GM18508 (cell line): ENCODE data around the gene RLN1.
A peak's percentile ranks its signal among the peaks of the same experiment; 100 is the strongest.
"Not testable (repeated sequence)": the region's sequence is repeated elsewhere in the genome, so short reads cannot be mapped to it uniquely, and the experiment has no call there.

Source experiments
- ATAC-seq: cut with Tn5 transposase; IDR thresholded peaks from one replicate; pipeline ENCODE4 v1.9.1; 2021; ENCODE audit warnings: moderate number of reproducible peaks; ENCODE audit not compliant: insufficient read depth, unreplicated experiment

The RLN1 gene, protein sequence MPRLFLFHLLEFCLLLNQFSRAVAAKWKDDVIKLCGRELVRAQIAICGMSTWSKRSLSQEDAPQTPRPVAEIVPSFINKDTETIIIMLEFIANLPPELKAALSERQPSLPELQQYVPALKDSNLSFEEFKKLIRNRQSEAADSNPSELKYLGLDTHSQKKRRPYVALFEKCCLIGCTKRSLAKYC

GRCh38 chr9:5338992-5339981 is at the start of gene RLN1:
RLN1 (minus strand) TSS chr9:5339876; CDS start chr9:5339746, 130 bp downstream.
- peak; percentile 62 for ATAC-seq

GRCh38 chr9:5389109-5389732 is 49.5 kb upstream of the RLN1 start:
- peak; percentile 83 for ATAC-seq

DNA sequence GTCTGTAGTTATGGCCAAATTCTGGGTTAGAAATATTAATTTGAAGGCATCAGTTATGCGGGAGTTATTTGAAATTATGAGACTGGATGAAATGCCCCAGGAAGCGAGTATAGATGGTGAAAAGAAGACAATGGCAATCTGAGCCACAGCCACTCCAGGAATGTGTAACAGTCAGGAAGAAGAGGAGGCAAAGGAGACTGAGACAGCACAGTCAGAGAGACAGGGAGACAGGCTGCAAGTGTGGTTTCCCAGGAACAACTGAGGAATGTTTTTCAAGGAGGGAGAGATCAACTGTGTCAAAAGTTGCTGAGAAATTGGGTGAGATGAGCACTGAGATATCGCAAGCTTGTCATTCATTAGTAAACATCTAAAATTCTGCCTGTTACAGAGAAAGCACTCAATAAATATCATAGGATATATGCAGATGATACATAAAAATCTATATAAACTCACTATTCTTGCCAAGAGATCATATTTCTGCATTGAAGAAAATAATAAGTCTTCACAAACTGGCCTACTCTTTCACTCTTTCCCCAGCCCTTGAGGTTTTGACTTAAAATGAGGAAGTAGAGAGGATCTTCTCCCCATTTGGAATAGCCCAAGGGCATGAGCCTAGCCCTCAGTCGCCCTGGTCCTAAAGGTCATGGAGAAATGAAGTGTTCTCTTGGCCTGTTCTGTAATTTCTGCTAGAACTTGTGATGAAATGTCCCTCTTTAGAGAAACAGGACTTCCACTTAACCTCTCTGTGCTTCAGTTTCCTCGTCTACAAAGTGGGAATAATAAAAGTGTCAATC is 48.5 kb upstream of the RLN1 start:
- ATAC-seq = no peak

- no peak for ATAC-seq
Measured at GRCh38 chr9:5384436-5384835, 44.8 kb upstream of the RLN1 start.

- ATAC-seq = no peak
Measured at GRCh38 chr9:5382479-5382878, 42.8 kb upstream of the RLN1 start.

DNA sequence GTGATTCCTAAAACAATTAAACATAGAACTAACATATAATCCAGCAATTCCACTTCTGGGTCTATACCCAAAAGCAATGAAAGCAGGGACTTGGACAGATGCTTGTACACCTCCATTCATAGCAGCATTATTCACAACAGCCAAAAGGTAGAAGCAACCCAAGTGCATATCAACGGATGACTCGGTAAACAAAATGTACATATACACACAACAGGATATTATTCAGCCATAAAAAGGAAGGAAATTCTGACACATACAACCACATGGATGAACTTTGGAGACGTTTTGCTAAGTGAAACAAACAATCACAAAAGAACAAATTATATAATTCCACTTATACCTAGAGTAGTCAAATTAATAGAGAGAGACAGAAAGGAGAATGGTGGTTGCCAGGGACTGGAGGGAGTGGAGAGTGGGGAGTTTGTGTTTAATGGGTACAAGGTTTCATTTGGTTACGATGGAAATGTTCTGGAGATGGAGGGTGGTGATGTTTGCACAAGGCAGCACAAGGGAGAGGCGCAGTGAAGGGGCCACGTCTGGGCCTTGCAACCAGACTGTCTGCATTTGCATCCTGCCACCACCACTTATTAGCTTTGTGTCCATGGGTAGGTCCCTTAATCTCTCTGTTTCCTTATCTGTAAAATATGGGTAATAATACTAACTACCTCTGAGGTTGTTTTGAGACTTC is 36.3 kb upstream of the RLN1 start:
- no peak for ATAC-seq

- no peak for ATAC-seq
Measured at GRCh38 chr9:5375091-5375490, 35.4 kb upstream of the RLN1 start.

GRCh38 chr9:5364294-5365024 is 24.8 kb upstream of the RLN1 start:
- ATAC-seq = peak; percentile 95

DNA sequence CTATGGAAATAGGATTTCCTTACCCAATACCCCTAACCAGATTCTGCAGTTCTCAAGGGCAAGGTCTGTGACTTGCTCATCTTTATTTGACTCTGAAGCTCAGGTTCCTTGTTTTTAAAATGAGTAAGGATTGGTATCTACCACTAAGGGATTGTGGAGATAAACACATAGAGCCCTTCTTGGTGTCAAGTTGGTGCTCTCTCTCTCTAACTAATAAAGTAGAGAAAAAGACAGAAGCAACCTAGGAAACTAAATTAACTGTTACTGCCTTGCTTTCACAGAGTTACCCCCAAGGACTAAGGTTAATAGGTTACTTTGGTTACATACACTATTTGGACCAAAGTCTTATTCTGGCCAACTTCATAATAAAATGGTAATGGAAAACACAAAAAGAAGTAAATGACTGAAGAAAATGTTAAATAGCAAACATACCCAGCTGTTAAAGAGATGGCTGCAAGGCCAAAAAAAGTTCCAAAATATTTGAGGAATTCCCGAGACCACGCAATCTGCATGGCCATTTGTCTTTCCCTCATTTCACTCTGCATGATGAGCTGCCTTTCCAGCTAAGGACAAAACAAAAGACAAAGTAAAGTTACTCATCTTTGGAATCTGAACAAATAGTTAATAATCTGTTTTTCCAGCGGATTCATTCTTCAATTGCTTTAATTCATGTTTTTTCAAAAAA is 21.8 kb upstream of the RLN1 start:
- no peak for ATAC-seq

DNA sequence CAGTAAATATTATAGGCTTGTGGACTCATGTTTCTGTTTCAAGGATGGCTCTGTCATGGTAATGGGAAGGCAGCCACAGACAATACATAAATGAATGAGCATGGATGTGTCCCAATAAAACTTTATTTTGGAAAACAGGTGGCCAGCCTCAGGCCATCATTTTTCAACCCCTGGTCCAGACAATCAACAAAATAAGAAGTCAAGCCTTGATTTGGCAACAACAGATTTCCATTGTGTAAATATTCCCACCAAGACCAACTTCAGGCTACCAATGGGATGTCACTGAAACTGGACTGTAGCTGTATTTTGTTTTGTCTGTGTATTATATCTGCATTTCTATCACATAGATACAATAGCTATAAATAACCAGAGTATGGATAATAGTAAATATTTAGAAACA is 20.7 kb upstream of the RLN1 start:
- no peak for ATAC-seq

DNA sequence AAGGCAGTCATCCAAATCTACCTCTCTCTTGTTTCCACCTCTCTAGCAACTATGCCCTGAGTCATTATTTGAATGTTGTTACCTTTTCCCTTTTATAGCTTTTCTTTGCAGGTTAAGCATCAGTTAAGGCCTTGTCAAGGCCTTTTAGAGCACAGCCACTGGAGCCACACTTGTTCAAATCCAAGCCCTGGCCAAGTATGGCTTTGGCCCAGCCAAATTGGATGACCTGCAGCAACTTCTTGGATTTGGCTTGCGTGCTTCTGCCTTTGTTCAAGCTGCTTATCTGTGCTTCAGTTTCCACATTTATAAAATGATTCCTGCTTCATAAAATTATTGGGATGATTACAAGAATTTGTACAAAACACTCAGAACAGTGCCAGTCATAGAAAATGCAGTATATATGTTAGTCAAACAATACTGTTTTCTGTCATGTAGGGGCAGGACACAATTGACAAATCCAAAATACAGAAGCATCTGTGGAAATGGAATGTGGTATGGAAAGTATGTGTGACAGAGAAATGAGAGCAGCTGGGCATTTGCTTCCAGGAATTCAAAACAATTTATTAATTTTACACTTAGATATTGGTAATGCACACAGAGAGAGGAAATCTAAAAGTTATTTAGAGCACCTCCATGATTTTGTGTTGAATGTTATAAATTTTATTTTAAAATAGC is 17.9 kb upstream of the RLN1 start:
- ATAC-seq = no peak

GRCh38 chr9:5355817-5356216 is 16.1 kb upstream of the RLN1 start:
- ATAC-seq = no peak

DNA sequence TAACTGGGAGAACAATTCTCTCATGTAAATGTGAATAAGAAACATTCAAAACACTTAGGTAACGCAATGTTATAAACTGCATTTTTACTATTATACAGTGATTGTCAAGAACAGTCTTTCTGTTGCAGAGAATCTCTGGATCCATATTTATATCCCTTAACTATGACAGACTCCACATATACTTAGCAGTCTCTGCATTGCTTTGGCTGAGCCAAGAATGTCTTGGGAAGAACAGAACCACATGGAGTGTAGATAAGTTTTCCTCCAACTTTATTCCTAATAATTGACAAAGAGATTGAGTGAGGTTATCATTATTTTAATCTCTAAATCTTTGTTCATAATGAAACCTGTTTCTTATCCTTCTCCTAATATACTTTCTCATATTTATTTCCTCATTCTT is 15.6 kb upstream of the RLN1 start:
- ATAC-seq = no peak

- no peak for ATAC-seq
Measured at GRCh38 chr9:5354184-5354583, 14.5 kb upstream of the RLN1 start.

GRCh38 chr9:5352637-5353248 is 13.1 kb upstream of the RLN1 start:
- no peak for ATAC-seq

GRCh38 chr9:5336688-5337087 is 3.0 kb downstream of the RLN1 start:
- no peak for ATAC-seq

- ATAC-seq = not testable (repeated sequence)
Measured at GRCh38 chr9:5331276-5331675, 8.4 kb downstream of the RLN1 start.
